ENCODE measurements around the gene PRKCH.
"Not testable (repeated sequence)": the region's sequence is repeated elsewhere in the genome, so short reads cannot be mapped to it uniquely, and the experiment has no call there.

Gene PRKCH

DNA sequence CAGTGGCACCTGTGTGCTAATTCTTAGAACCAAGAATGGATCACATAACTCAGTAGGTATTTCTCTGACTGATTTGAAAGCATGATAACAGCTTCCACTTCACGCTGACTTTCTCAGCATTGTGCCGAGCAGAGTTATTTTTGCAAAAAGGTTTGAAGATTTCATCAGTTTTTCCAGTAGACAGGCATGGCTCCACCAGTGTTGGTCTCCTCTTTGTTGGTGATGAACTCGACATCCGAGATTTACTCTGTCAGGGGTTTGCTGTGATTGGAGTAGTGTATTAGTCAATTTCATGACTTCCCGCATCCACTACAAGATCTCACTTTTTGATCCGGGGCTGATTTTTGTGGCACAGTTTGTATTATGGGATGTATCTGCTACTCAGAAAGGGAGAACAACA is 85.3 kb downstream of the PRKCH start:
- Histone ChIP-seq H3K27ac (ENCODE audit: low read depth, low read length) (no peak overlapping the region), H3K4me3 (ENCODE audit: insufficient read depth, low read length, poor library complexity, severe bottlenecking) (no peak overlapping the region), H2AFZ (ENCODE audit: low read depth, low read length, severe bottlenecking) (no peak overlapping the region), H3K9ac (ENCODE audit: low read length) (no peak overlapping the region), H3K9me2 (replicated peaks; ENCODE audit: insufficient read depth, low read length) (no peaks in the 10 kb centered on the region), H3F3A (ENCODE audit: insufficient read depth) (no peaks in the 10 kb centered on the region), H3K27me3 (ENCODE audit: low read length) (no peaks in the 10 kb centered on the region), H4K20me1 (ENCODE audit: low read depth, low read length) (no peaks in the 10 kb centered on the region), H3K9me3 (ENCODE audit: insufficient read depth, low read length) (no peaks in the 10 kb centered on the region), H3K79me2 (ENCODE audit: insufficient read depth, low read length) (no peaks in the 10 kb centered on the region), H3K36me3 (ENCODE audit: low read length) (no peaks in the 10 kb centered on the region), H3K4me2 (ENCODE audit: low read depth, low read length, poor library complexity, severe bottlenecking) (no peak overlapping the region)
- TF ChIP-seq, protein P1, sequence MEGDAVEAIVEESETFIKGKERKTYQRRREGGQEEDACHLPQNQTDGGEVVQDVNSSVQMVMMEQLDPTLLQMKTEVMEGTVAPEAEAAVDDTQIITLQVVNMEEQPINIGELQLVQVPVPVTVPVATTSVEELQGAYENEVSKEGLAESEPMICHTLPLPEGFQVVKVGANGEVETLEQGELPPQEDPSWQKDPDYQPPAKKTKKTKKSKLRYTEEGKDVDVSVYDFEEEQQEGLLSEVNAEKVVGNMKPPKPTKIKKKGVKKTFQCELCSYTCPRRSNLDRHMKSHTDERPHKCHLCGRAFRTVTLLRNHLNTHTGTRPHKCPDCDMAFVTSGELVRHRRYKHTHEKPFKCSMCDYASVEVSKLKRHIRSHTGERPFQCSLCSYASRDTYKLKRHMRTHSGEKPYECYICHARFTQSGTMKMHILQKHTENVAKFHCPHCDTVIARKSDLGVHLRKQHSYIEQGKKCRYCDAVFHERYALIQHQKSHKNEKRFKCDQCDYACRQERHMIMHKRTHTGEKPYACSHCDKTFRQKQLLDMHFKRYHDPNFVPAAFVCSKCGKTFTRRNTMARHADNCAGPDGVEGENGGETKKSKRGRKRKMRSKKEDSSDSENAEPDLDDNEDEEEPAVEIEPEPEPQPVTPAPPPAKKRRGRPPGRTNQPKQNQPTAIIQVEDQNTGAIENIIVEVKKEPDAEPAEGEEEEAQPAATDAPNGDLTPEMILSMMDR (IDR thresholded peaks at IDR 0.05; ENCODE audit: insufficient read depth, low read length, poor library complexity, severe bottlenecking), result no peak
- TF ChIP-seq EZH2phosphoT487 (conservative IDR thresholded peaks at IDR 0.05; ENCODE audit: low read length), result no peak

DNA sequence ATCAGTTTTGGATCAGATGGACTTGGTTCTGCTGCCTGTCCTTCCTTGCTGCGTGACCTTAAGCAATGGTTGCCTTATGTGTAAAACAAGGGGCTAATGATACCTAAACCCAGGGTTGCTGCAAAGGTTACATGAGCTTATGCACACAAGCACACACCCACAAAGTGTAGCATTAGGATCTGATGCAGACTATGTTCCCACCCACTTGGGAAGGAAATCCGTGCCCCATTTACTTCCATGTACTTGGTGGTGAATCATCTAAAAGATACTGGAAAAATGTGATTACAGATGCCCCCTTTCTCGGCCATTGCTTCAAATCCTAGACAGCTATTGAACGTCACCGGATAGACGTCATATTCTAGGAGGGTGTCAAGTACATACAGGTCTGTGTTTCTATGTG is 87.1 kb downstream of the PRKCH start:
- Histone ChIP-seq H3F3A (ENCODE audit: insufficient read depth) (no peaks in the 10 kb centered on the region), H3K27me3 (ENCODE audit: low read length) (no peaks in the 10 kb centered on the region), H3K9me3 (ENCODE audit: insufficient read depth, low read length) (no peaks in the 10 kb centered on the region), H3K27ac (ENCODE audit: low read depth, low read length) (no peak overlapping the region), H3K36me3 (ENCODE audit: low read length) (no peaks in the 10 kb centered on the region), H3K4me2 (ENCODE audit: low read depth, low read length, poor library complexity, severe bottlenecking) (no peak overlapping the region), H3K9me2 (replicated peaks; ENCODE audit: insufficient read depth, low read length) (no peaks in the 10 kb centered on the region), H2AFZ (ENCODE audit: low read depth, low read length, severe bottlenecking) (no peak overlapping the region), H3K4me3 (ENCODE audit: insufficient read depth, low read length, poor library complexity, severe bottlenecking) (no peak overlapping the region), H3K9ac (ENCODE audit: low read length) (no peak overlapping the region), H4K20me1 (ENCODE audit: low read depth, low read length) (no peaks in the 10 kb centered on the region), H3K79me2 (ENCODE audit: insufficient read depth, low read length) (no peaks in the 10 kb centered on the region)
- TF ChIP-seq, protein P1 (IDR thresholded peaks at IDR 0.05; ENCODE audit: insufficient read depth, low read length, poor library complexity, severe bottlenecking), result no peak
- no peak for TF ChIP-seq EZH2phosphoT487 (conservative IDR thresholded peaks at IDR 0.05; ENCODE audit: low read length)

- no peaks in the 10 kb centered on the region for H3K27me3 ChIP-seq (ENCODE audit: low read length)
- H3K4me2 ChIP-seq (ENCODE audit: low read depth, low read length, poor library complexity, severe bottlenecking), result no peak overlapping the region
- H4K20me1 ChIP-seq (ENCODE audit: low read depth, low read length), result no peaks in the 10 kb centered on the region
- TF ChIP-seq, protein P1 (IDR thresholded peaks at IDR 0.05; ENCODE audit: insufficient read depth, low read length, poor library complexity, severe bottlenecking), result no peak
- no peak for TF ChIP-seq EZH2phosphoT487 (conservative IDR thresholded peaks at IDR 0.05; ENCODE audit: low read length)
- no peaks in the 10 kb centered on the region for H3F3A ChIP-seq (ENCODE audit: insufficient read depth)
- H3K9me3 ChIP-seq (ENCODE audit: insufficient read depth, low read length), result no peaks in the 10 kb centered on the region
- H3K36me3 ChIP-seq (ENCODE audit: low read length), result no peaks in the 10 kb centered on the region
- H3K9me2 ChIP-seq (replicated peaks; ENCODE audit: insufficient read depth, low read length), result no peaks in the 10 kb centered on the region
- H2AFZ ChIP-seq (ENCODE audit: low read depth, low read length, severe bottlenecking), result no peak overlapping the region
- H3K27ac ChIP-seq (ENCODE audit: low read depth, low read length), result no peak overlapping the region
- H3K79me2 ChIP-seq (ENCODE audit: insufficient read depth, low read length), result no peaks in the 10 kb centered on the region
- no peak overlapping the region for H3K9ac ChIP-seq (ENCODE audit: low read length)
- no peak overlapping the region for H3K4me3 ChIP-seq (ENCODE audit: insufficient read depth, low read length, poor library complexity, severe bottlenecking)
Measured at GRCh38 chr14:61409782-61410181, 88.4 kb downstream of the PRKCH start.

- H2AFZ ChIP-seq (ENCODE audit: low read depth, low read length, severe bottlenecking); H3K79me2 ChIP-seq (ENCODE audit: insufficient read depth, low read length); H3K9ac ChIP-seq (ENCODE audit: low read length); H3K4me3 ChIP-seq (ENCODE audit: insufficient read depth, low read length, poor library complexity, severe bottlenecking); H3K27ac ChIP-seq (ENCODE audit: low read depth, low read length); H3K36me3 ChIP-seq (ENCODE audit: low read length); H3K27me3 ChIP-seq (ENCODE audit: low read length); H3F3A ChIP-seq (ENCODE audit: insufficient read depth); H3K4me2 ChIP-seq (ENCODE audit: low read depth, low read length, poor library complexity, severe bottlenecking); H4K20me1 ChIP-seq (ENCODE audit: low read depth, low read length); H3K9me2 ChIP-seq (replicated peaks; ENCODE audit: insufficient read depth, low read length); H3K9me3 ChIP-seq (ENCODE audit: insufficient read depth, low read length): not testable (repeated sequence)
Measured at GRCh38 chr14:61415934-61416333, 94.6 kb downstream of the PRKCH start.

Measured in SU-DHL-6 (cell line).